RWPE2 (cell line): ENCODE results near the gene MYH14.

Source experiments
- ATAC-seq: fragments of 200-7000 bp; cut with Tn5 transposase; 3 replicates; pipeline ENCODE4 v1.9.1; 2021; ENCODE audit warnings: low read depth
- DNase-seq: peaks from one replicate; pipeline ENCODE4 v3.0.0-alpha.2; 2020; ENCODE audit warnings: low spot score
- H3K27ac ChIP-seq: fragments of 450-650 bp; 2 replicates; pipeline ENCODE4 v1.5.1; 2017; ENCODE audit warnings: mild to moderate bottlenecking; ENCODE audit not compliant: poor library complexity, severe bottlenecking
- H3K27me3 ChIP-seq: fragments of 250-450 bp; sonication (Bioruptor Pico); 2 replicates; pipeline ENCODE4 v1.5.1; 2021; ENCODE audit warnings: mild to moderate bottlenecking, moderate library complexity; ENCODE audit not compliant: insufficient read depth, poor library complexity, severe bottlenecking
- H3K36me3 ChIP-seq: fragments of 250-450 bp; sonication (Bioruptor Pico); 2 replicates; pipeline ENCODE4 v1.5.1; 2020; ENCODE audit warnings: low read depth, mild to moderate bottlenecking, moderate library complexity
- H3K4me1 ChIP-seq: fragments of 250-450 bp; sonication (Bioruptor Pico); 2 replicates; pipeline ENCODE4 v1.5.1; 2021; ENCODE audit warnings: mild to moderate bottlenecking, moderate library complexity; ENCODE audit not compliant: insufficient read depth, poor library complexity, severe bottlenecking
- H3K4me3 ChIP-seq: fragments of 250-450 bp; sonication (Bioruptor Pico); 2 replicates; pipeline ENCODE4 v1.5.1; 2021; ENCODE audit warnings: mild to moderate bottlenecking, moderate library complexity; ENCODE audit not compliant: severe bottlenecking
- H3K9me3 ChIP-seq: fragments of 250-450 bp; sonication (Bioruptor Pico); 2 replicates; pipeline ENCODE4 v1.5.1; 2021; ENCODE audit warnings: mild to moderate bottlenecking, moderate library complexity; ENCODE audit not compliant: severe bottlenecking
- TF ChIP-seq, protein P1 (sequence below): fragments of 450-650 bp; IDR thresholded peaks from one replicate; pipeline ENCODE4 v1.5.1; 2017; ENCODE audit warnings: mild to moderate bottlenecking, moderate library complexity; ENCODE audit not compliant: poor library complexity, severe bottlenecking

Gene MYH14

DNA sequence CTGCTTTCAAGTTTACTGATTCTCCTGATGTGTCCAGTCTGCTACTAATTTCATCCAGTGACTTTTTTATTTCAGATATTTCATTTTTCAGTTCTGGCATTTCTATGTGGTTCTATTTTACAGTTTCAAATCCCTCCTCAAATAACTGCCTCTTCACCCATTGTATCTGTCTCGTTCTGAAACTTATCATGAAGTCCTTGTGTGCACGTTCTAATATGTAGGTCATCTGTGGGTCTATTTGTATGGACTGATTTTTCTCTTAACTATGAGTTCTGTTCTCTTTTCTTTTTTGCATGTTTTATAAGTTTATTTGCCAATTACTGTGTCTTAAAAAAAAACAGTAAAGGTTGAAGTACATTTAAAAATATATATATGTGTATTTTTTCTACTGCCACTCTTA lies 82.4 kb downstream of the MYH14 start:
- no peak overlapping the region for H3K27ac ChIP-seq
- TF ChIP-seq, protein P1, sequence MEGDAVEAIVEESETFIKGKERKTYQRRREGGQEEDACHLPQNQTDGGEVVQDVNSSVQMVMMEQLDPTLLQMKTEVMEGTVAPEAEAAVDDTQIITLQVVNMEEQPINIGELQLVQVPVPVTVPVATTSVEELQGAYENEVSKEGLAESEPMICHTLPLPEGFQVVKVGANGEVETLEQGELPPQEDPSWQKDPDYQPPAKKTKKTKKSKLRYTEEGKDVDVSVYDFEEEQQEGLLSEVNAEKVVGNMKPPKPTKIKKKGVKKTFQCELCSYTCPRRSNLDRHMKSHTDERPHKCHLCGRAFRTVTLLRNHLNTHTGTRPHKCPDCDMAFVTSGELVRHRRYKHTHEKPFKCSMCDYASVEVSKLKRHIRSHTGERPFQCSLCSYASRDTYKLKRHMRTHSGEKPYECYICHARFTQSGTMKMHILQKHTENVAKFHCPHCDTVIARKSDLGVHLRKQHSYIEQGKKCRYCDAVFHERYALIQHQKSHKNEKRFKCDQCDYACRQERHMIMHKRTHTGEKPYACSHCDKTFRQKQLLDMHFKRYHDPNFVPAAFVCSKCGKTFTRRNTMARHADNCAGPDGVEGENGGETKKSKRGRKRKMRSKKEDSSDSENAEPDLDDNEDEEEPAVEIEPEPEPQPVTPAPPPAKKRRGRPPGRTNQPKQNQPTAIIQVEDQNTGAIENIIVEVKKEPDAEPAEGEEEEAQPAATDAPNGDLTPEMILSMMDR = no peak
- H3K36me3 ChIP-seq = no peaks in the 10 kb centered on the region
- peaks cover 4% of the 10 kb centered on the region for H3K9me3 ChIP-seq
- no peak overlapping the region for H3K4me3 ChIP-seq
- no peak for ATAC-seq
- H3K27me3 ChIP-seq = no peaks in the 10 kb centered on the region
- no peaks in the 10 kb centered on the region for H3K4me1 ChIP-seq
- no peak for DNase-seq

DNA sequence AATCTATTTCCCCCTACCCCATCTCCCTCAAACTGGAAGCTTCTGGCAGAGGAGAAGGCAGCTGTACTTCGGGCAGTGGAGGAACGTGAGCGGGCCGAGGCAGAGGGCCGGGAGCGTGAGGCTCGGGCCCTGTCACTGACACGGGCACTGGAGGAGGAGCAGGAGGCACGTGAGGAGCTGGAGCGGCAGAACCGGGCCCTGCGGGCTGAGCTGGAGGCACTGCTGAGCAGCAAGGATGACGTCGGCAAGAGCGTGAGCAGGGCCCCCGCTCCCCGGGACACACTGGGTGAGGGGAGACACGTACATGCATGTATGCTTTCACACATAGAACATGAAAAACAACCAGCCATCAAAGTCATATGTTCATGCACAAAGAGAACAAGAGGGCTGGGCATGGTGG lies 83.0 kb downstream of the MYH14 start:
- ATAC-seq = no peak
- TF ChIP-seq, protein P1 = no peak
- H3K27me3 ChIP-seq = no peaks in the 10 kb centered on the region
- H3K4me1 ChIP-seq = no peaks in the 10 kb centered on the region
- no peak overlapping the region for H3K4me3 ChIP-seq
- no peak for DNase-seq
- H3K9me3 ChIP-seq = peaks cover 4% of the 10 kb centered on the region
- H3K36me3 ChIP-seq = no peaks in the 10 kb centered on the region
- H3K27ac ChIP-seq = no peak overlapping the region

DNA sequence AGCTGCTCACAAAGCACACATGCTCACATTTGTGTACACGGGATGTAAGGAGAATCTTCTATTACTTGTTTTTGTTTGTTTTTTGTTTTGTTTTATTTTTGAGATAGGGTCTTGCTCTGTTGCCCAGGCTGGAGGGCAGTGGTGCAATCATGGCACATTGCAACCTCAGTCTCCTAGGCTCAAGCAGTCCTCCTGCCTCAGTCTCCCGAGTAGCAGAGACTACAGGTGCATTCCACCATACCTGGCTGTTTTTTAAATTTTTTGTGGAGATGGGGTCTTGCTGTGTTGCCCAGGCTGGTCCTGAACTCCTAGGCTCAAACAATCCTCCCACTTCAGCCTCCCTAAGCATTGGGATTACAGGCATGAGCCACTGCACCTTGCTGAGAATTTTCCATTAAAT lies 83.9 kb downstream of the MYH14 start:
- peaks cover 4% of the 10 kb centered on the region for H3K9me3 ChIP-seq
- no peak for DNase-seq
- no peaks in the 10 kb centered on the region for H3K4me1 ChIP-seq
- no peaks in the 10 kb centered on the region for H3K27me3 ChIP-seq
- no peak for ATAC-seq
- no peak overlapping the region for H3K27ac ChIP-seq
- no peaks in the 10 kb centered on the region for H3K36me3 ChIP-seq
- H3K4me3 ChIP-seq = no peak overlapping the region
- TF ChIP-seq, protein P1 = no peak

DNA sequence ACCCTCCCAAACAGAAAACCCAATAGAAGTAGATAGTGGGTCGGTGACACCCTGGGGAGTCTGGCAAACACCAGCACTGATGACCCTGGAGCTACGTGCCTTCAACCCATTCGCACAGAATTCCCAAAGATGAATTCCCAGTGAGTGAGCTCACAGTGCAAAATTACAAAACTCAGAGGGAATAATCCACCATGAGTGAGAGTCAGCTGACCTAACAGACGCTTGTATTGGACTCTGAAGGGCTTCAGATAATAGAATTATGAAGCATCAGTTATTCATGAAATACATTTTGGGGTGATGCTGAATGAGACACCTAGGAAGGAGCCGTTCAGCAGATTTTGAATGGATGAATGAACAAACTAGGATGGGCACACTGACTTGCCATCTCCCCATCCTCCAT lies 85.5 kb downstream of the MYH14 start:
- H3K36me3 ChIP-seq = no peaks in the 10 kb centered on the region
- H3K4me3 ChIP-seq = no peak overlapping the region
- no peaks in the 10 kb centered on the region for H3K4me1 ChIP-seq
- no peaks in the 10 kb centered on the region for H3K27me3 ChIP-seq
- no peak for ATAC-seq
- no peak overlapping the region for H3K27ac ChIP-seq
- TF ChIP-seq, protein P1 = no peak
- H3K9me3 ChIP-seq = peaks cover 4% of the 10 kb centered on the region
- no peak for DNase-seq

DNA sequence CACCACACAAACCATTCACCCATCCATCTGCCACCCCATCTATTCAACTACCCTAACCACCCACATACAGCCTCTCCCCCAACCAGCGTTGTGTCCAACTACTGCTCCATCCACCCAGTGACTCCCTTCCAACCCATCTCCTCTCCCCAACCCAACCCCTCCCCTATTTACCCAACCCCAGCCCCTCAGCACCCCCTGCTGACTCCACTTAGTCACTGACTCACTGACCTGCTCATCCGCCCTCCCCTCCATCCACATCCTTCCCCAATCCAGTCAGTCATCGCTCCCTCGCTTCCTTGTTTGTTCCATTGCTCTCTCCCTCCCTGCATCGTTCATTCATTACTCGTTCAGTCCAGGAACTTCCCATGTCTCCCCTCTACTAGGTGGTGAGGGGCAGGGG lies 86.6 kb downstream of the MYH14 start:
- ATAC-seq = no peak

More for the DNA sequence above, 86.6 kb downstream of the MYH14 start:
- Histone ChIP-seq H3K36me3 (no peaks in the 10 kb centered on the region), H3K4me1 (no peaks in the 10 kb centered on the region), H3K9me3 (peaks cover 4% of the 10 kb centered on the region), H3K27me3 (no peaks in the 10 kb centered on the region), H3K27ac (no peak overlapping the region), H3K4me3 (no peak overlapping the region)
- TF ChIP-seq, protein P1 = no peak
- no peak for DNase-seq
